HL-60 (cell line): Measurements from ENCODE around the gene TSPAN17.

Source experiments
- POLR2AphosphoS5 ChIP-seq: IDR thresholded peaks from 2 replicates; pipeline ENCODE4 v1.6.1; 2012; ENCODE audit warnings: low read depth
- TF ChIP-seq, protein P1 (sequence below): IDR thresholded peaks from one replicate; pipeline ENCODE4 v1.5.1; 2011; ENCODE audit warnings: low read length, control low read depth, inconsistent platforms; ENCODE audit not compliant: insufficient read depth

GRCh38 chr5:176704817-176705216, 57.5 kb downstream of the TSPAN17 start:
- TF ChIP-seq, protein P1, sequence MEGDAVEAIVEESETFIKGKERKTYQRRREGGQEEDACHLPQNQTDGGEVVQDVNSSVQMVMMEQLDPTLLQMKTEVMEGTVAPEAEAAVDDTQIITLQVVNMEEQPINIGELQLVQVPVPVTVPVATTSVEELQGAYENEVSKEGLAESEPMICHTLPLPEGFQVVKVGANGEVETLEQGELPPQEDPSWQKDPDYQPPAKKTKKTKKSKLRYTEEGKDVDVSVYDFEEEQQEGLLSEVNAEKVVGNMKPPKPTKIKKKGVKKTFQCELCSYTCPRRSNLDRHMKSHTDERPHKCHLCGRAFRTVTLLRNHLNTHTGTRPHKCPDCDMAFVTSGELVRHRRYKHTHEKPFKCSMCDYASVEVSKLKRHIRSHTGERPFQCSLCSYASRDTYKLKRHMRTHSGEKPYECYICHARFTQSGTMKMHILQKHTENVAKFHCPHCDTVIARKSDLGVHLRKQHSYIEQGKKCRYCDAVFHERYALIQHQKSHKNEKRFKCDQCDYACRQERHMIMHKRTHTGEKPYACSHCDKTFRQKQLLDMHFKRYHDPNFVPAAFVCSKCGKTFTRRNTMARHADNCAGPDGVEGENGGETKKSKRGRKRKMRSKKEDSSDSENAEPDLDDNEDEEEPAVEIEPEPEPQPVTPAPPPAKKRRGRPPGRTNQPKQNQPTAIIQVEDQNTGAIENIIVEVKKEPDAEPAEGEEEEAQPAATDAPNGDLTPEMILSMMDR: no peak
- TF ChIP-seq POLR2AphosphoS5: no peak
